Frontal cortex (tissue), 4 donors: ENCODE measurements around the gene KCNK1. TPM values are rescaled to one million over a fixed set of nuclear protein-coding genes. Genes with fewer than 3 reads are reported as not detected.
"Not testable (repeated sequence)": the region's sequence is repeated elsewhere in the genome, so short reads cannot be mapped to it uniquely, and the experiment has no call there.

Source experiments
- DNase-seq, 2 donors: peaks; one replicate each; pipeline ENCODE4 v3.0.0; 2012; ENCODE audit warnings: low spot score in 2 of 2
- FAIRE-seq: peaks from 2 replicates; lab custom pipeline; 2012; peaks lifted over from hg19 to GRCh38; lab: Jason Lieb, UNC
- total RNA-seq: library from RNA; depleted of rRNA; stranded (reverse); fragments of >200 nt; gene quantifications from one replicate; pipeline ENCODE4 v1.2.3, GENCODE V29; 2014
- donor health status: control.
- donor health status: control.
- donor health status: control.

KCNK1 gene
- total RNA-seq, 1 donor from 2014 or later = 4.9 TPM

DNA sequence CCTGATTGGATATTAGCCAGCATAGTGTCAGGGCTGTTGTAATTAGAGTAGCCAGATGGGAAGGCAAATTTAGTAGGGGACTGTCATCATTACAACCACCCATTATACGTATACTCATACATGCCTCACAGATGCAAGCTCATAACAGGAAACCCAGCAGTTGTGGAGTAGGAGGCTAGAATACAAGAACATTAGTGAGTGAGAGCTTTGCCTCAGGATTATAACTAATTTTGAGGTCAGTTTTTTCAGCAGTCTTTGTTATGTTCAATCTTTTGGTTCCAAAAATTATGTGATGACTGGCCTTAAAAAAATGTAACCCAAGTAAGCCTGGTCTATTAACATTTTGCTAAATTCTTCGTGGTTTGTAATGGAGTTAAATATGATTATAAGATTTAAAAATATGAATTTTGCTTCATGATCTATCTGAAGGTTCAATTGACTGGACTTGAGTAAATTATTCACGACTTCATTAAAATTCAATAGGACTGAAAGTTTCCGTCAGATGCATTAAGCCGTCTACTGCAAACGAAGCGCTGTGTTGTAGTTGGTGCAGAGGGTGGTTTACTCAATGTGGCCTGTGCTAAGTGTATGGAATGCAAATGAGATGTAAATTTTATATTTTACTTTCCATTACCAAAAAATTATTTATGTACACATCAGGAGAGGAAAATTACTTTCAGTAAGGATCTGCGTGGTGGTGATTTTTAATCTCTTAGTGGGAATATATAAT lies 48.8 kb downstream of the KCNK1 start:
- FAIRE-seq (no peak), DNase-seq (no peak)

DNA sequence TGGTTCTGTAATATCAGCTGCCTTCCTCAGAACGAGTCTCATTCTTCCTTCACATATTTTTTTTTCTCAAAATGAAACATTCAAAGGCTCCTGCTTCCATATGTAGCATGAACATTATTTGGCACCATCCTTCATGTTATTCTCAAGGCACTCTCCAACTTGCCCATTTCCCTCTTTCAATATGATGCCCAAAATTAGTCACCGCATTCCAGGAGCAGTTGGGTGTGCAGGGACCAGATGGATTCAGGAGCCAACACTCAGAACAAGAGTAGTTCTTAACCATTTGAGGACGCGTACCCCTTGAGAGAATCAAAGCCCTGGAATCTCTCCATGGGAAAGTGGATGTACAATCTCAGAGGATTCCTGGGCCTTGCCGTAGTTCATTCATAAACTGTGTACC lies 50.3 kb downstream of the KCNK1 start:
- FAIRE-seq = no peak
- no peak for DNase-seq

DNA sequence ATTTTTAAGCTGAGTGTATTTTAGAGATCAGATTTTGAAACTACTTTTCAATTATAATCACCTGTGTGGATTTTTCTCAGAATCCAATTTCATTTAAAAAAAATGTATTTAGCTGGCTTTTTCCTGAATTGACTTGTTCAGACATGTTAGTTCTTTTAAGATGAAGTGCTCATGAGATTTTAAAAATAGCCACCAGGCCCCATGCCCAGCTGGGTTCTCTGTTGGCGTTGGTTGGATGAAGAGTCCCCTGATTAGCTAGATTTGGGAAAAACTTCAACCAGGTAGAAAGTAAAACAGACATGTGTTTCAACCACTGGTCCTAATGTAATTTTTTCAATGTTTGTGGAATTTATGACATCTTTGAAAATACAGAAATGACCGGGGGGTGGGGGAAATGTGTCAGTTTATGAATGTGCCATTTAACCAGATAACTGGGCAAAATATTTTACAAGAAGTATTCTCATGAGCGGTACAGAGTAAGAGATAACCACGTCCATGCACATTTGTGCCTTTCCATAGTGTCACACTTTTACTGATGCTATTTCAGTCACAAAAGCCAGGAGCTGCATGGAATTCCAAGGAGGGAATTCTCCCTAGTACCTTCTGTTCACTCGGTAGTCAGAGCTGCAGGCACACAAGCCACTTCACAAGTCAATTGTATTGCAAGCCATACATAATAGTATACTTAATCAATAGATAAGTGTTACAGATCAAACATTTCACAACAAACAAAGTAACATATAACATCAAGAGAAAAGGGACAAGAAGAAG lies 51.1 kb downstream of the KCNK1 start:
- DNase-seq (no peak), FAIRE-seq (no peak)

DNA sequence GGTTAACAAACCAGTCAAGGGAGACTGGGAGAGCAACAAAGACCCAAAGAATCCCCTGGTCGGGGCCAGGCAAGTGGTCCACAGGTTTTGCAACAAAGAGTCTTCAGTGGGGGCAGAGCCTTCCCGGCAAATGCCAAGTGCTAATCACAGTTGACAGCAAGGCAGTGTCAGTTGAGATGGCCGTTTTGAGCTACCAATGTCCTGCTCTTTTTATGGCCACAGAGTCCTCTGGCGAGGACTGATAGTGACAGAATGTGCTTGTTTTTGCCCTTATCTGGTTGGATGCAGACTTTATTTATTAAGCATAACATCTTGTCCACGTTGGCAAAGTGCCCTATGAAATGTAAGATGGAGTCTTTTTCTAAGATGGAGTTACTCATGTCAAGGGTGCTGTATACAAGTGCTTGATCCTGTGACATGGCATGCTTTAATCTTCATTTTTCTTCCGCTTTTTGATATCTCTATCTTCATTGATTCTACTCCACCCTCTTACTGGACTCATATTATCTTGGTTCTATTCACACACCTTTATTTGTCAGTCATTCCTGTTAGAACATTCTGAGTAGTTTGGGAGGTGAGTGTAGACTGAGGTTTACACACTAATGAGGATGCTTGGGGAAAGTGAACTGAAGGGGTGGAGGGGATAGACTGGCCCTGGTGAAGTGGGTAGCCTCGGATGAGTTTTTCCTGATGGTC lies 51.8 kb downstream of the KCNK1 start:
- FAIRE-seq = no peak
- DNase-seq = no peak

DNA sequence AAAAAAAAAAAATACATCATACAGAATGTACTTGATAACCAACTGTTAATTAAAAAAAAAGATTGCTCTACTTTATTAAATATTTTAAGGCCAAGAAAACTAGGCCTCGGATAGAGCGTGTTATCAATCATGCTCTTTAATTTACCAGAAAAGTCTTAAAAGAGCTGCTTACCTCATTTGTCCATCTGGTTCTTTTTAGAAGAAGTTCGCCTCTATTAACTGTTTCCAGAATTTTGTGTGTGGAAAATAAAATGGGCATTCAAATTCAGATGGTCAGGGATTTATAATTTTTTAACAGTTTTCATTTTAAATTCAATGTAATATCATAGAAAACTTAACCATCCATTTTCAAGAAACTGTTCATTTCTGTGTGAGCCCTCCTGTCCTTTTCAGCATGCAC lies 53.8 kb downstream of the KCNK1 start:
- DNase-seq (no peak), FAIRE-seq (no peak)

DNA sequence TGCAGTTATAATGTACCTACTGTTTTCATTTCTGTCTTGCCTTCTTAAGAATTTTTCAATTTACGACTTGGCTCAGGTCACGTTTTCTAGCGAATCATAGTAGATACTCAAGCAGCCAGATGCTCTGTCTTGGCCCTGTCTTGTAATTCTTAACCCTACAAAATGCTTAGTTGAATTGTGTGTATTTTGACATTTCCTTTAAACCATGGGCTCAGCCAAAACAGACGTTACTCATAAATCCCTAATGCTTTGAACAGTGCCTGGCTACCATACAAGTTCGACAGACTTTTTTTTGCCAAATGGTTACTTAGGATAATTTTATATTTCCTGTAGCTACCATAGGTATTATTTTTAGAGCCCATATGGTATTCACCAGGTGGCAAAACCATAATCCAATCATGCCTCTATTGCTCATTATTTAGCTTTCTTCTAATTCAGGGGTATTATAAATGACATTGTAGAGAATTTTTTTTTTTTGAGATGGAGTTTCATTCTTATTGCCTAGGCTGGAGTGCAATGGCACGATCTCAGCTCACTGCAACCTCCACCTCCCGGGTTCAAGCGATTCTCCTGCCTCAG lies 54.3 kb downstream of the KCNK1 start:
- FAIRE-seq (no peak), DNase-seq (no peak)

DNA sequence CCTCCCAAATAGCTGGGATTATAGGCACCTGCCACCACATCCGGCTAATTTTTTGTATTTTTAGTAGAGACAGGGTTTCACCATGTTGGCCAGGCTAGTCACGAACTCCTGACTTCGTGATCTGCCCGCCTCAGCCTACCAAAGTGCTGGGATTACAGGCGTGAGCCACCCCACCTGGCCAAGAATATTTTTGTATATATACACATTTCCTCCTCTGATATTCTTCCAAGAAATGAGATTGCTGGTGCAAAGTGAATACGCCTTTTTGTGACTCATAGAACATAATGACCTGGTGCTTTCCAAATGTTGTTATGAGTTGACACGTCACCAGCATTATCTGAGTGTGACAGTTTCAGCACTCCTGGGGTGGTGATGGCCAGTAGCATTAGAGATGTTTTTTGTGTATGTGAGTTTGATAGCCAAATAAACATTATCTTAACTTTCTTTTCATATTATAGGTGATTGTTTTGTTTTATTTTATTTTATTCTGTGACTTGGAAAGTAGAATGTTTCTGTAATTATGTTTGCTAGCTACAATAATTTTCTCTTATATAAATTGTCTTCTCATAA lies 54.9 kb downstream of the KCNK1 start:
- DNase-seq = peak in 1 of 2 donors; percentile 10
- FAIRE-seq = no peak

DNA sequence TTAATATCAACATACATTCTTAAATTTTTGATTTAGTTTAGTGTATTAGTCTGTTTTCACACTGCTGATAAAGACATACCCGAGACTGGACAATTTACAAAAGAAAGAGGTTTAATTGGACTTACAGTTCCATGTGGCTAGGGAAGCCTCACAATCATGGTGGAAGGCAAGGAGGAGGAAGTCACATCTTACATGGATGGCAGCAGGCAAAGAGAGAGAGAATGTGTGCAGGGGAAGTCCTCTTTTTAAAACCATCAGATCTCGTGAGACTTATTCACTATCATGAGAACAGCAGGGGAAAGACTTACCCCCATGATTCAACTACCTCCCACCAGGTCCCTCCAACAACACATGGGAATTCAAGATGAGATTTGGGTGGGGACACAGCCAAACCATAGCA lies 56.5 kb downstream of the KCNK1 start:
- FAIRE-seq = not testable (repeated sequence)

DNA sequence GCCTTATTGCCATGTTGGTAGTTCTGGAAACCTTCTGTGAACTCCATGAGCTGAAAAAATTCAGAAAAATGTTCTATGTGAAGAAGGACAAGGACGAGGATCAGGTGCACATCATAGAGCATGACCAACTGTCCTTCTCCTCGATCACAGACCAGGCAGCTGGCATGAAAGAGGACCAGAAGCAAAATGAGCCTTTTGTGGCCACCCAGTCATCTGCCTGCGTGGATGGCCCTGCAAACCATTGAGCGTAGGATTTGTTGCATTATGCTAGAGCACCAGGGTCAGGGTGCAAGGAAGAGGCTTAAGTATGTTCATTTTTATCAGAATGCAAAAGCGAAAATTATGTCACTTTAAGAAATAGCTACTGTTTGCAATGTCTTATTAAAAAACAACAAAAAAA lies 57.4 kb downstream of the KCNK1 start:
- FAIRE-seq = no peak
- peak in 1 of 2 donors; percentile 6 for DNase-seq

More for the DNA sequence above, 56.5 kb downstream of the KCNK1 start:
- not testable (repeated sequence) for DNase-seq

DNA sequence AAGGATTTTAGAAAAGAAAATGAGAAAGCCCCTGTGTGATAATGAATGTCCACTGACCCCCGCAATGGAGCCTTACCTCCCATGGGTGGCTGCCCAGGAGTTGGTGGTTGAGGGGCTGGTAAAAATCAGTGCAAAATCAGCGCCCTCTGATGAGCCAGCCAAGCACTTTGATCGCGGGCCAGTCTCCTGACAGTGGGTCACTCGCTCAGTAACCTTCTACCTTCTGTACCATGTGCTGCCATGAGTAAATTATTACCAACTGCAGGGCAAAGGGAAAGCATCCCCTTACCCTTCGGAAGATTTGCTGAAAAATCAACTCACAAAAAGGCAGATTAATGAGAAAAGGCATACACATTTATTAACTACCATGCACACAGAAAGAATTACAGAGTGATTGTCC lies 58.8 kb downstream of the KCNK1 start:
- no peak for FAIRE-seq

DNA sequence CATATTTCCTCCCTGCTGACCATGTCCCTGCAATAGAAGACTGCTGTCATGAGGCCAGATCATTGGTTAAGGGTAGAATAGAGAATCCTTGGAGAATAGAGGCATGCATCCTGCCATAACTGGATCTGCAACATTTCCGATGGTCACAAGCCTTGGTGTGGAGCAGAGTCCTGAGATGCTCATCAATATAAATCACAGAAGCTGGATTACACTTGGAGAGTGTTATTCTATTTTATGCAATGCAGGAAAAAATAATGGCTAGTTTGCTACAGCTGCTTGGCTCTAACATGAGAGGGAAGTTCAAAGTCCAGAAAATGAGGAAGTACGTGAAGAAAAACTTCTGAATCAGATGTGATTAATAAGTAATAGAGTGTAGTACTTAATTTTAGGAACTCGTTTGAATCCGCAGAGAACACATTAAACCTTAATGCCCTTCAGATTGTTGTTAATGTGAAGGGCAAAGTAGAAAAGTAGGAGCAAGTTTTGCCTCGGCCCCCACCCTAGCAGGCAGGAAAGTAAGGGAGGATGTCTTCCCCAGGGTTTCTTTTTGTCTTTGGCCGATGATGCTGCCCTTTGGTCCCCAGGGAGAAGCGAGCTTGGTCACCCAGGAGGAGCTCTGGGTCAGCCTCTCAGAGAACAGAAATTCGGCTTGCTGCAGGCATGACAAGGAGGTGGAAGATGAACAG lies 59.5 kb downstream of the KCNK1 start:
- no peak for DNase-seq
- FAIRE-seq = no peak

More for the DNA sequence above, 58.8 kb downstream of the KCNK1 start:
- DNase-seq = no peak

DNA sequence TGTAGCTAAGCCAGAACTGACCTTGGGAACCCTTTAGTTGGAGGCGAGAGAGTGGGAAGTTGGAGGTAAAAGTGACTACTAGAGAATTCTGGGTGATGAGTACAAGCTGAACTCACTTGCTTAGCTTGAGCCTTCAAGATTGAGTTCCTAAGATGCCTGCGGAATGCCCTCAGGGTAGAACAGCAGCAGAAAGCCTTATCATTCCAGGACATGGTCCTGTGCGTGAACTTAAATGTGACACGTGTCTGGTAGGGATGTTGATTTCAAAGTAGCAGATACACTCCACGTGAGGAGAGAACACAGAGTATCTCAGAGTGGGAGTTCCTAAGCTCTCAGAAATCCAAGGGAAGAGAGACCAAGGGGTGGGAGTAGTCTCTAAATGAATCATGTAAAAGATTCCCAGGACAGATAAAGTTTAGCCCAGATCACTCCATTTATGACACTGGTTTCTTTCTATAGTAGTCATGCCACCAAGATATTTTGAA lies 60.1 kb downstream of the KCNK1 start:
- FAIRE-seq = no peak

DNA sequence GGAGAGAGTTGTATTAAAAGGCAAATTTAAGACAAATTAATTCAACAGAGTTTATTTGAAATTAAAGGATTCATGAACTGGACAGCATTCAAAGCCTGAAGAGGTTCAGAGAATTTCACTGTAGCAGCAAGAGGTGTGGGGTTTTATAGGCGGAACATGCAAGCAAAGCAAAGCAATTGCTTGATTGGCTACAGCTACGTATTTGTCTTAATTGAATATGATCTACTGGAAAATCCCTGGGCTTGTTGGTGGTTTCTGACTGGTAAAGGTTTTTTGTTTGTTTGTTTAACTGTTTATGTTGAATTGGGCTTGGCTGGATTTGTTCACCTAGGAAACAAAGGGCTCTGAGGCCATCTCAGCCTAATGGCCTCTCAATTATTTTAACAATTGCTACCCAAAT lies 61.5 kb downstream of the KCNK1 start:
- DNase-seq (no peak), FAIRE-seq (no peak)

More for the DNA sequence above, 60.1 kb downstream of the KCNK1 start:
- no peak for DNase-seq

DNA sequence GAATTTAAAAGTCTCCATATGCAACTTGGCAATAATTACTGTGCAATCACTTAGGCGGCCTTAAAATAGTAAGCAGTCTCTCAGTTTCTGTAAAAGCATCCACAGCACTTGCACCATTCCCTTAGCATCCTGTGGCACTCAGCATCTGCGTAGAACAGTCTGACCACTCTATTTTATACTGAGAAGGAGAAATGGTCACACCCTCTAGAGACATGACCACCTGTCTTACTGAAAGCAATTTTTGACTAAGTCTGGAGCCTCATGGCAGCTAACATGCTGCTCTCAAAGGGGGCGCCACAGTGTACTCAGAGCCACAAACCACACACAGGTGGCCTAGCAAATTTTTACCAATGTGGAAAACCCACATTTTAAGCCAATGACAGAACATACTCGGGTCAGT lies 62.0 kb downstream of the KCNK1 start:
- FAIRE-seq (no peak), DNase-seq (no peak)

DNA sequence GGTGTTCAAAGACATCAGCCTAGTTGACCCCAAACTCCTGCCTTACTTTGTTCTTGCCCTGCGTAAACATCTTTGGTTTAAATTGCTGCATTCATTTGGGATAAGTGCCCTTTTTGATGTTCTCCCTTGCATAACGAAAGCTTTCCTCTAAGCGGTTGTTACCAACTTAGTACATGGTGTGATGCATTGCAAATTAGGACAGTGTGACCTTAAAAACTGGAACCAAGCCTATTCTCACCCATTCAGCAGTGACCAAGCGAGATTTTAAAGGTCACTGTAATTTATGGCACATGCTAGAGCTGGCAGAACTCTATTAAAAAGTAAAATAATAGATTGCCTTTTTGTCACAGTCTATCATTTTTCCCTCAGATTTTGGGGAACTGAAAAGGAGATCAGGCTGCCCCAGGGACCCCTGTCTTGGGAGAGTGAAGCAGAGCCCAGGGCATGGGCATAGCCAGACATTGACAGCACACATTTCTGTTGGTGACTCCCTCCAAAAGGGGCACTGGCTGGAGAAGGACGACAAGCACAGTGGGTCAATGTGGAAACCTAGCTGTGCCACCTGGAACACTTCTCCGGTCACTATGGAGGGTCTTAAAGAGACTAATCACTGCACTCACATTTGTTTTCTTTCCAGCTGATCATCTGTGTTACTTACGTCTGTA lies 63.9 kb downstream of the KCNK1 start:
- DNase-seq = no peak
- FAIRE-seq = no peak

DNA sequence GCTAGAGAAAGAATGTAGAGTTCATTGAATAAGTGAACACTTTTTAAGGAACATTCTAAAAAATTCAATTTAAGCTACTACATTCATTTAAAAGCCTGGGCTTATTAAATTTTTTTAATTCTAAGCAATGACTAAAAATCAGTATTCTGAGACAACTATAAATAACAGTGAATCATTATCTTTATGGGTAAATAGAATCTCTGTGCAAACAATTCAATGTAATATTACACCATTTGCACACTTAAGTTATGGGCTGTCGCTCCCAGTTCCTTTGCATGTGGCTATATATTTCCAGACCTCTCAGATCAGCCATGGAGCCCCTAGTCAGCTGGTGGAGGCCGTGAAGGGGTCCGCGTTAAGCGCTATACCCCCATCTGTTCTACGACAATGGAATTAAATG lies 65.1 kb downstream of the KCNK1 start:
- FAIRE-seq = no peak
- no peak for DNase-seq

DNA sequence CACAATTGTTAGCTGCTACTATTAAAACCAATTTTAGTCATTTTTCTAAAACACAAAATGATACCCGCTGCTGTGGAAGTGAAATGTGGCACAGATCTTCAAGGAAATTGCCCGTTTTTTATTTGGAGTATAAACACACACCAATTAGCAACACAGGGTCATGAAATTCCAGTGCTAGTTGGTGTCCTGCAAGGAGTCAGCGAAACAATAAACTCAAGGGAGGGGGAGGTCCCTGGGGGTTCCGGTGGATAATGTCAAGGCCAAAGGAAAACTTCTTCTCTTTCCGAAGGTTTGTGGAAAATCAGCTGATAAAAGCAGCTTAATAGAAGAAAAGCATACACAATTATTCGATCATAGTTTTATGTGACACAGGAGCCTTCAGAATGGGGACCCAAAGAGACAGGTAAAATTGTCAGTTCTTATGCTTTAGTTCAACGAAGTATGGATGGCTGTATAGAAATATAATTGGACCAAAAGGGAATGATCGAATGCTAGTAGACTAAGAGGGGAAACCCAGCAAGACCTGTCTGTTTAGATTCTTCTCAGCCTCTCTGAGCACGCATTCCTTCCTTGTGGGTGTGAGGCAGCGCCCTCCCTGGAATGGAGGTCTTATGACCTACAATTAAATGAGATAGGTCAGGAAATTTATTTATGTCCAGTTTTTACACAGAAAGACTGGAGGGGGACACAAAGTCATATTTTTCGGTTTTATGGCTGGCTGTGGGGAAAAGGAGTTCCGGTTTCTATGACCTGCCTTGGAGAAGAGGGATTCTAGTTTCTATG lies 65.9 kb downstream of the KCNK1 start:
- FAIRE-seq (no peak), DNase-seq (no peak)

DNA sequence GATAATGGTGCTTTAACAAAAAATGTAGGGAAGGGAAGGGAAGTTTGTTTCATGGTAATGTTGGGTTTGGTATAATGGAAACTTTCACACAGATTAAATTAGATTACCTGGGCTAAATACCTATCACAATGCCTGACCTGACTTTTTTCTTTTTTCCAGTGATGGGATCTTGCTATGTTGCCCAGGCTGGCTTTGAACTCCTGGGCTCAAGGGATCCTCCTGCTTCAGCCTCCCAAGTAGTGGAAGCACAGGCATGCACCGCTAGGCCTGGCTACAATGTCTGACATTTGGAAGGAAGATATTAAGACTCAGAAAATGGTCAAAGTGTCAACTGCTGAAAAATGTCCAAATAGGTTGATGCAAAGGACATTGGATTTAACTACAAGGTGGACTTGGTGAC lies 67.4 kb downstream of the KCNK1 start:
- no peak for DNase-seq
- FAIRE-seq = no peak
